ENCODE results near the gene CXCL12.
A peak's percentile ranks its signal among the peaks of the same experiment; 100 is the strongest.

CXCL12 gene

GRCh38 chr10:44385026-44385695 lies at the start of gene CXCL12:
Gene CXCL12 (minus strand): TSS chr10:44385097. CDS start chr10:44385005, 92 bp downstream.
- peak; percentile 74 for DNase-seq

DNA sequence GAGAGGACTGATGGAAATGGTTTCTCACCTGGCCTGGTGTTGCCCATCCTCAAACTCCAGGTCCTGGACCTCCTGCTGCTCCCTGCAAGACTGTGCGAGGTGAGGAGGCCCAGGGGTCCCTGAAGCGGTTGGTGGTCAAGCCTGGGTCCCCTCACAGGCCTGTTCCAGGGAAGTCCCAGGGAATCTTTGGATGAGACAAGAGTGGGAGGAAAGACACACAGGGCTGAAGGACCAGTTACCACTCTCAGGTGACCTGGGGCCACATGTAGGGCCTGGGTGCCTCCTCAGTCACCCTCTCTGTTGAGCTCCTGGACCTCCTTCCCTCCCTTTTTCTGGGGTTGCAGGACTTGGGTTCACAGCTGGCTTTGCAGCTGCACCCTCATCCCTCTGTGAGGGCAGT lies 42.6 kb upstream of the CXCL12 start:
- DNase-seq: peak; percentile 30

GRCh38 chr10:44427037-44427436 lies 42.1 kb upstream of the CXCL12 start:
- peak; percentile 33 for DNase-seq

GRCh38 chr10:44426247-44427034 lies 41.5 kb upstream of the CXCL12 start:
- peak; percentile 40 for DNase-seq

GRCh38 chr10:44425466-44425865 lies 40.6 kb upstream of the CXCL12 start:
- peak; percentile 39 for DNase-seq

- DNase-seq: peak; percentile 35
These were observed 40.1 kb upstream of the CXCL12 start for GRCh38 chr10:44424957-44425356.

DNA sequence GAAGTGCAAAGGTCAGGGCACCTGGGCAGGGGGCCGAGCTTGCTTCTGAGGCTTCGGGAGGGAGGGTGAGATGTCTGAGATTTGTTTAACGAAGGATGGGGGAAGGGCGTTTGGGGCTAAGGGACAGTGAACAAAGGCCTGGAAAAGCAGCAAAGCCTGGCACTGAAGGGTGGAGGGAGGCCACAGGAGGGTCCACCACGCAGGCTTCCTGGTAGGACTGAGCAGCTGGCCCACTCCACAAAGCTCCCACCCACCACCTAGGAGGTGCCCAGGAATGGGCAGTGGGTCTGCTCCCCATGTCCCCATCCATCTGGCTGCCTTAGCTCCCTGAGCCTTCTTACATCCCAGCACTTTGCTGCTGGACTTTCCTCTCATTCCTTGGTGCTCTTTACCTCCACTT lies 39.4 kb upstream of the CXCL12 start:
- no peak for DNase-seq

DNA sequence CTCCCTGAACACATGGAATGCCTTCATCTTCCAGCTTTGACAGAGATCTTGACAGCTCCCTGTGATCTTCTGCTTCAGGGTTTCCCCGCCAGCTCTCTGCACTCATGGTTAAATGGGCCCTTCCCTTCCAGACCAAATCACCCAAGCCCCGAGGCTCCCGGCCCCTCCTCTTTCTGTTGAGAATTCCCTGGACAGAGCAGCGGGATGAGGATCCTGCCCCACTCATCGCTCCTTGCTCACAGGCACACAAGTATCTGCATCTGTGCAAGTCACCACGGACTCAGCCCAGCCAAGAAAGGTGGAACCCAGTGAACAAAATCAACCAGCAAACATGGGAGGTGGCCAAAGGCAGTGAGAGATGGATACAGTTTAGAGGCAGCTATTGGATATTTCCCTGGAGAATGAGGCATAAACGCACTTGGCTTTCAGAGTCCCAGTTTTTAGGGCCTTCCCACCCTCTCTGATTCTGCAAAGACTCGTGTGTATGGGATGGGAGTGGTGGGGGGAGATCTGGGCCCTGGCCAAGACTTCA lies 37.7 kb upstream of the CXCL12 start:
- peak; percentile 63 for DNase-seq

DNA sequence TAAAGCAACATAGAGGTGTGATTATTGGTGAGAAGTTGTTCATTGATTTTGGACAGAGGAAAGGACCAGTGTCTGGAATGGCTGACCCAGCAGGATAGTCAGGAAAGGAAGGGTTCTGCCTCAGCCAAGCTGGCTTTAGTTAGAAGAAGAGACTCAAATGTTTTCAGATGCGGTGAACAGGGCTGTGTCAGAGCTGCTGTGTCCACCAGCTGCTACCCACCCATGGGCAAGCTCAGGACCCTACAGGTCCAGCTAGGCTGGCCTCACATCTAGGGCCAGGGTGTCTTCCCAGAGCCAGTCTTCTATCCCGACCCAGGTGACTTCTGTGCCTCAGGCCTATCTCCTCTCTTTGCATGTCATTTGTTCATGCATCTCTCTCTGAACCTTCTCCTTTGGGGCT lies 37.3 kb upstream of the CXCL12 start:
- no peak for DNase-seq

- DNase-seq: peak; percentile 35
These were observed 35.1 kb upstream of the CXCL12 start for GRCh38 chr10:44419790-44420549.

DNA sequence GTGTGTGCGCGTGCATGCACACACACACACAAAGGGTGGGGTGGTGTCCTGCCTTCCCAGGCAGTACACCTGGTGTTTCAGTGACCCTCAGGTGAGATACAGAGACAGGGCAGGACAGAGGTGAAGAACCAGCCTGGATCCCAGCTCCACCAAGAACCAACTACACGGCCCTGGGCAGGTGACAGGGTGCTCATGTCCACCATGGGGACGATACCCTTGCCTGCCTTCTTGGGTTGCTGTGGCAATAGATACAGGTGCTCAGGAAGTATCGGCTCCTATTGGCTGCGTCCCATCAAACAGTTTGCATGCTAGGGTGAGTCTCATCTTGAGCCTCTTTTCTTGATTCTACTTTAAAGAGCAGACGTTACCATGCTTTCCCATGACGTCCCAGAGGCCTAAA lies 33.7 kb upstream of the CXCL12 start:
- DNase-seq: no peak

- no peak for DNase-seq
These were observed 32.9 kb upstream of the CXCL12 start for GRCh38 chr10:44417761-44418160.

- DNase-seq: peak; percentile 28
These were observed 32.0 kb upstream of the CXCL12 start for GRCh38 chr10:44416936-44417335.

- peak; percentile 32 for DNase-seq
These were observed 31.3 kb upstream of the CXCL12 start for GRCh38 chr10:44416021-44416771.

DNA sequence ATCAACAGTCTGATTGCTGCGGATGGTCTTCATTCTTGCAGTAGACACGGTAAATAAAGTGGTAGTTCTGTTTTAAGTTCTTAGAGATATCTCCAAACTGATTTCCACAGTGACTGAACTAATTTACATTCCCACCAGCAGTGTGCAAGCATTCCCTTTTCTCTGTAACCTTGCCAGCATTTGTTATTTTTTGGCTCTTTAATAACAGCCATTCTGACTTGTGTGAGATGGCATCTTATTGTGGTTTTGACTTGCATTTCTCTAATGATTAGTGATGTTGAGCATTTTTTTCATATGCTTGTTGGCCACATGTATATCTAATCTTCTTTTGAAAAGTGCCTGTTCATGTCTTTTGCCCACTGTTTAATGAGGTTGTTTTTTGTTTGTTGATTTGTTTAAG lies 30.2 kb upstream of the CXCL12 start:
- DNase-seq: no peak

DNA sequence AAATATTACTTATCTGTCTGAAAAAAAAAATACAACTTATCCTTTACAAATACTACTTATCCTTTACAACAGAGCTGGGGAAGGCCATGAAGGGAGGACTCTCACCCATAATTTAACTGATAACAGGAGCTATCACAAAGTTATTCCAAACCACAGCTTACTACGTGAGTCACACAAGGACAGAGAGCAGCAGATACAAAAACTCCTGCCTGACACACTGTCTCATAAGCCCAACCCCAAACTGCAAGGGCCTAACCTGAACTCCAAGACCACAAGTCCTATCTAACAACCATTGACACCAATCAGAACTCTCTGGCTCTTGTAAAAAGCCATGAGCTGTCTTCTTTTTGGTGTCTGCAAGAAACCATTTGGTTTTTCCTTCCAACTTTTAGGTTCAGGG lies 28.5 kb upstream of the CXCL12 start:
- DNase-seq: no peak

- DNase-seq: peak; percentile 19
These were observed 26.4 kb upstream of the CXCL12 start for GRCh38 chr10:44411251-44411650.

- no peak for DNase-seq
These were observed 20.0 kb upstream of the CXCL12 start for GRCh38 chr10:44404741-44405437.

GRCh38 chr10:44402465-44403195 lies 17.7 kb upstream of the CXCL12 start:
- peak; percentile 22 for DNase-seq

GRCh38 chr10:44400541-44400940 lies 15.6 kb upstream of the CXCL12 start:
- DNase-seq: no peak
